PC-9 (cell line): ENCODE results near the gene PLET1. TPM values are rescaled to one million over a fixed set of nuclear protein-coding genes. Genes with fewer than 3 reads are reported as not detected.

ENCODE experiments used
- BruUV-seq: library from RNA; stranded (reverse); fragments of 400-500 nt; replicated peaks from 2 replicates; lab custom pipeline; 2021; lab: Mats Ljungman, UMichigan
- CTCF ChIA-PET: fragments of 300-600 bp; sonication (Branson Sonifier 250); formaldehyde crosslinking; loops from one replicate; lab custom pipeline; 2022; ENCODE audit warnings: antibody characterized with exemption; lab: Charles Lee
- POLR2A ChIA-PET: fragments of 300-600 bp; sonication (Branson Sonifier 250); formaldehyde crosslinking; loops from one replicate; lab custom pipeline; 2022; ENCODE audit warnings: antibody characterized with exemption; ENCODE audit not compliant: unreplicated experiment; lab: Charles Lee
- DNase-seq, 2 experiments: peaks; one replicate each; pipeline versions ENCODE4 v3.0.0 to v3.0.0-alpha.2; 2015 to 2022; ENCODE audit warnings: mixed read lengths in 1 of 2
- H2AFZ ChIP-seq: fragments of 200-600 bp; sonication (generic); 2 replicates; pipeline ENCODE4 v1.8.1; 2017; ENCODE audit warnings: antibody characterized with exemption
- H3F3A ChIP-seq: fragments of 200-600 bp; sonication (generic); 2 replicates; pipeline ENCODE4 v1.8.1; 2017; ENCODE audit warnings: antibody characterized with exemption, mild to moderate bottlenecking, low read depth; ENCODE audit not compliant: insufficient read depth
- H3K27ac ChIP-seq: fragments of 200-600 bp; sonication (generic); 2 replicates; pipeline ENCODE4 v1.6.1; 2016; ENCODE audit warnings: mixed run types
- H3K27me3 ChIP-seq: fragments of 200-600 bp; sonication (generic); 2 replicates; pipeline ENCODE4 v1.6.1; 2016; ENCODE audit warnings: low read depth, mixed run types; ENCODE audit not compliant: insufficient read depth
- H3K36me3 ChIP-seq: fragments of 200-600 bp; sonication (generic); 2 replicates; pipeline ENCODE4 v1.6.1; 2016; ENCODE audit warnings: low read depth, mixed run types
- H3K4me1 ChIP-seq: fragments of 200-600 bp; sonication (generic); replicated peaks from 2 replicates; pipeline ENCODE4 v1.6.1; 2016; ENCODE audit warnings: mixed run types; ENCODE audit not compliant: insufficient read depth
- H3K4me2 ChIP-seq: fragments of 200-600 bp; sonication (generic); 2 replicates; pipeline ENCODE4 v1.6.1; 2017; ENCODE audit warnings: mixed run types
- H3K4me3 ChIP-seq: fragments of 200-600 bp; sonication (generic); 2 replicates; pipeline ENCODE4 v1.6.1; 2016; ENCODE audit warnings: mixed run types
- H3K79me2 ChIP-seq: fragments of 200-600 bp; sonication (generic); 2 replicates; pipeline ENCODE4 v1.6.1; 2017; ENCODE audit warnings: low read depth, mixed run types
- H3K9me2 ChIP-seq: fragments of 200-600 bp; sonication (generic); 2 replicates; pipeline ENCODE4 v1.8.1; 2017; ENCODE audit warnings: mild to moderate bottlenecking; ENCODE audit not compliant: insufficient read depth
- H3K9me3 ChIP-seq: fragments of 200-600 bp; sonication (generic); 2 replicates; pipeline ENCODE4 v1.8.1; 2016; ENCODE audit warnings: low read depth; ENCODE audit not compliant: insufficient read depth
- H4K20me1 ChIP-seq: fragments of 200-600 bp; sonication (generic); 2 replicates; pipeline ENCODE4 v1.8.1; 2017; ENCODE audit not compliant: insufficient read depth
- CTCF ChIP-seq: fragments of 200-600 bp; sonication (generic); conservative IDR thresholded peaks from 2 replicates; pipeline ENCODE4 v1.6.1; 2017; ENCODE audit warnings: mixed run types, antibody characterized with exemption, mild to moderate bottlenecking, moderate library complexity
- EZH2 ChIP-seq: fragments of 200-600 bp; sonication (generic); IDR thresholded peaks from 2 replicates; pipeline ENCODE4 v1.8.0; 2017; ENCODE audit warnings: antibody characterized with exemption, low read depth
- intact Hi-C: fragments of 100-400 bp; cut with micrococcal nuclease; formaldehyde crosslinking; loops from one replicate; pipeline ENCODE4 v1.10.0; 2022; ENCODE audit not compliant: unreplicated experiment
- total RNA-seq: library from RNA; stranded (reverse); gene quantifications from 2 replicates; pipeline ENCODE4 v1.2.3, GENCODE V29; 2021

The PLET1 gene
- total RNA-seq, 1 experiment from 2014 or later, result not detected

- BruUV-seq, result no TSS peak
- Histone ChIP-seq H3K79me2 (no peaks in the 10 kb centered on the region), H3K27ac (no peak overlapping the region), H3F3A (peaks cover 14% of the 10 kb centered on the region), H3K9me2 (0 out of 2 replicates have a peak, but pooled peaks cover 3% of the 10 kb centered on the region), H3K4me2 (peak overlapping the region; percentile 99), H4K20me1 (no peaks in the 10 kb centered on the region), H3K4me1 (peaks cover 27% of the 10 kb centered on the region), H3K4me3 (peak overlapping the region; percentile 65), H3K9me3 (no peaks in the 10 kb centered on the region), H3K27me3 (no peaks in the 10 kb centered on the region), H2AFZ (peak overlapping the region; percentile 98), H3K36me3 (no peaks in the 10 kb centered on the region)
- DNase-seq, result peak; percentile 46 to 80
- intact Hi-C loops, result loop anchor here (1.0 to 10.0 kb wide), 6 partner anchors 92 to 999 kb away; no protein-coding TSS in a partner anchor
- TF ChIP-seq CTCF, result peak; percentile 79
- TF ChIP-seq EZH2, result no peak
- CTCF ChIA-PET, result no interaction called here
- POLR2A ChIA-PET, result no interaction called here
These were observed 29.2 kb upstream of the PLET1 start for GRCh38 chr11:112289588-112290492.

GRCh38 chr11:112288021-112288420, 27.4 kb upstream of the PLET1 start:
- peaks cover 7% of the 10 kb centered on the region for H3F3A ChIP-seq
- no peaks in the 10 kb centered on the region for H3K36me3 ChIP-seq
- H3K4me3 ChIP-seq, result no peak overlapping the region
- H3K4me2 ChIP-seq, result no peak overlapping the region
- CTCF ChIA-PET, result interaction anchor here (0.6 kb wide), 2 partner anchors 760 to 1488 kb away, joined by 3 to 4 read pairs; no protein-coding TSS in a partner anchor
- no peaks in the 10 kb centered on the region for H3K79me2 ChIP-seq
- DNase-seq, result no peak
- POLR2A ChIA-PET, result no interaction called here
- intact Hi-C loops, result no loop called here
- no peaks in the 10 kb centered on the region for H3K27me3 ChIP-seq
- peaks cover 17% of the 10 kb centered on the region for H3K4me1 ChIP-seq
- H3K27ac ChIP-seq, result no peak overlapping the region
- no peak overlapping the region for H2AFZ ChIP-seq
- no peaks in the 10 kb centered on the region for H3K9me3 ChIP-seq
- no peak for TF ChIP-seq EZH2
- no peak for TF ChIP-seq CTCF
- no peaks in the 10 kb centered on the region for H4K20me1 ChIP-seq
- BruUV-seq, result no TSS peak
- H3K9me2 ChIP-seq, result no peaks in the 10 kb centered on the region

- H3K4me2 ChIP-seq, result no peak overlapping the region
- no peak overlapping the region for H2AFZ ChIP-seq
- no TSS peak for BruUV-seq
- DNase-seq, result no peak
- no peaks in the 10 kb centered on the region for H3K9me2 ChIP-seq
- POLR2A ChIA-PET, result no interaction called here
- CTCF ChIA-PET, result no interaction called here
- H3K4me3 ChIP-seq, result no peak overlapping the region
- H3K79me2 ChIP-seq, result no peaks in the 10 kb centered on the region
- H3K36me3 ChIP-seq, result no peaks in the 10 kb centered on the region
- no peak overlapping the region for H3K27ac ChIP-seq
- H3K9me3 ChIP-seq, result no peaks in the 10 kb centered on the region
- intact Hi-C loops, result no loop called here
- TF ChIP-seq CTCF (no peak), EZH2 (no peak)
- peaks cover 8% of the 10 kb centered on the region; the same call in 1 of the 2 replicates for H3K4me1 ChIP-seq
- H4K20me1 ChIP-seq, result no peaks in the 10 kb centered on the region
- H3F3A ChIP-seq, result no peaks in the 10 kb centered on the region
- no peaks in the 10 kb centered on the region for H3K27me3 ChIP-seq
These were observed 25.2 kb upstream of the PLET1 start for GRCh38 chr11:112285841-112286311.
